GM12878 (cell line): ENCODE measurements around the gene MND1. TPM values are rescaled to one million over a fixed set of nuclear protein-coding genes. Genes with fewer than 3 reads are reported as not detected.

Source experiments
- ATAC-seq: fragments of 200-7000 bp; cut with Tn5 transposase; 3 replicates; pipeline ENCODE4 v1.9.1; 2020; ENCODE audit warnings: mild to moderate bottlenecking, moderate library complexity
- BruUV-seq: library from RNA; stranded (reverse); fragments of 400-500 nt; replicated peaks from 2 replicates; lab custom pipeline; 2021; lab: Mats Ljungman, UMichigan
- CTCF ChIA-PET: fragments of 300-600 bp; sonication (Branson Sonifier 250); formaldehyde crosslinking; extraction: SDS; loops from one replicate; lab custom pipeline; 2021; ENCODE audit warnings: inconsistent platforms; lab: Yijun Ruan, JAX
- POLR2A ChIA-PET: fragments of 350-600 bp; formaldehyde crosslinking; extraction: SDS; loops from one replicate; lab custom pipeline; 2021; ENCODE audit warnings: inconsistent platforms; lab: Charles Lee
- RAD21 ChIA-PET: fragments of 300-600 bp; sonication (Branson Sonifier 250); formaldehyde crosslinking; loops from one replicate; lab custom pipeline; 2023; ENCODE audit warnings: antibody characterized with exemption; ENCODE audit not compliant: unreplicated experiment; lab: Charles Lee
- SMC1A ChIA-PET: fragments of 300-600 bp; sonication (Branson Sonifier 250); formaldehyde crosslinking; loops from one replicate; lab custom pipeline; 2023; ENCODE audit not compliant: unreplicated experiment, uncharacterized antibody; lab: Charles Lee
- DNase-seq: peaks from one replicate; pipeline ENCODE4 v3.0.0-alpha.2; 2011; ENCODE audit warnings: low read depth, low spot score
- FAIRE-seq: peaks from 3 replicates; lab custom pipeline; 2011; peaks lifted over from hg19 to GRCh38; lab: Jason Lieb, UNC
- H2AFZ ChIP-seq: 2 replicates; pipeline ENCODE4 v1.6.0; 2011; ENCODE audit warnings: low read depth, low read length, control low read depth; ENCODE audit not compliant: control insufficient read depth
- H3K27ac ChIP-seq: 2 replicates; pipeline ENCODE4 v1.5.1; 2011; ENCODE audit warnings: control low read depth; ENCODE audit not compliant: control insufficient read depth, insufficient read depth
- H3K27me3 ChIP-seq, 2 experiments: replicated peaks in 1 of 2; 2 replicates each; pipeline versions ENCODE4 v1.6.0 to v1.6.1; 2011; ENCODE audit warnings: low read length in 1 of 2; ENCODE audit not compliant: control insufficient read depth in 2 of 2, insufficient read depth in 2 of 2
- H3K36me3 ChIP-seq, 2 experiments: 2 replicates each; pipeline ENCODE4 v1.5.1; 2011; ENCODE audit warnings: low read length in 1 of 2; ENCODE audit not compliant: control insufficient read depth in 2 of 2, insufficient read depth in 2 of 2
- H3K4me1 ChIP-seq: 2 replicates; pipeline ENCODE4 v1.6.1; 2011; ENCODE audit warnings: mild to moderate bottlenecking, low read length, moderate library complexity, mixed read lengths; ENCODE audit not compliant: control insufficient read depth, insufficient read depth
- H3K4me2 ChIP-seq: 2 replicates; pipeline ENCODE4 v1.6.0; 2011; ENCODE audit warnings: control low read depth; ENCODE audit not compliant: control insufficient read depth, insufficient read depth
- H3K4me3 ChIP-seq: fragments of 200-600 bp; sonication (generic); 2 replicates; pipeline ENCODE4 v1.5.1; 2016
- H3K79me2 ChIP-seq: 2 replicates; pipeline ENCODE4 v1.6.0; 2011; ENCODE audit warnings: low read length; ENCODE audit not compliant: control insufficient read depth, insufficient read depth
- H3K9ac ChIP-seq: 2 replicates; pipeline ENCODE4 v1.8.0; 2011; ENCODE audit warnings: low read length, control low read depth, mixed read lengths; ENCODE audit not compliant: control insufficient read depth, insufficient read depth
- H3K9me3 ChIP-seq: replicated peaks from 3 replicates; pipeline ENCODE4 v1.5.1; 2011; ENCODE audit warnings: mild to moderate bottlenecking, low read length; ENCODE audit not compliant: control insufficient read depth, insufficient read depth
- H4K20me1 ChIP-seq: 2 replicates; pipeline ENCODE4 v1.6.0; 2011; ENCODE audit not compliant: control insufficient read depth, insufficient read depth
- CREB1 ChIP-seq: IDR thresholded peaks from 2 replicates; pipeline ENCODE4 v1.6.1; 2012; ENCODE audit warnings: low read depth, mild to moderate bottlenecking, inconsistent platforms
- ELK1 ChIP-seq: IDR thresholded peaks from 2 replicates; pipeline ENCODE4 v1.6.1; 2012; ENCODE audit warnings: low read depth, low read length, improper control_type of control experiment
- IKZF2 ChIP-seq, 2 experiments: fragments of 450-650 bp; IDR thresholded peaks; 2 replicates each; pipeline ENCODE4 v1.6.1; 2017; ENCODE audit warnings: mild to moderate bottlenecking in 2 of 2, moderate library complexity in 2 of 2
- NFYA ChIP-seq: IDR thresholded peaks from 2 replicates; pipeline ENCODE4 v1.6.1; 2011; ENCODE audit warnings: low read depth, mild to moderate bottlenecking, low read length, improper control_type of control experiment, borderline replicate concordance
- PRDM15 ChIP-seq: fragments of 450-650 bp; formaldehyde crosslinking; IDR thresholded peaks from 2 replicates; pipeline ENCODE4 v1.4.0; 2020; ENCODE audit warnings: mild to moderate bottlenecking, moderate library complexity
- RBBP5 ChIP-seq: fragments of 200-600 bp; sonication (generic); conservative IDR thresholded peaks from 2 replicates; pipeline ENCODE4 v1.6.1; 2016
- RUNX3 ChIP-seq: IDR thresholded peaks from 2 replicates; pipeline ENCODE4 v1.6.1; 2012; ENCODE audit warnings: low read length, inconsistent platforms
- SKIL ChIP-seq: fragments of 450-650 bp; IDR thresholded peaks from 2 replicates; pipeline ENCODE4 v1.6.1; 2017; ENCODE audit warnings: mild to moderate bottlenecking, low read depth, inconsistent platforms; ENCODE audit not compliant: poor library complexity, severe bottlenecking
- SMAD5 ChIP-seq: IDR thresholded peaks from 2 replicates; pipeline ENCODE4 v1.6.1; 2016; ENCODE audit warnings: antibody characterized with exemption, low read depth
- SMC3 ChIP-seq: IDR thresholded peaks from 2 replicates; pipeline ENCODE4 v1.6.1; 2011; ENCODE audit warnings: low read length, improper control_type of control experiment, borderline replicate concordance
- SUPT20H ChIP-seq: IDR thresholded peaks from 2 replicates; pipeline ENCODE4 v1.6.1; 2011; ENCODE audit warnings: low read depth, mild to moderate bottlenecking, low read length, moderate library complexity, borderline replicate concordance; ENCODE audit not compliant: control insufficient read depth
- ZBTB11 ChIP-seq: fragments of 450-650 bp; formaldehyde crosslinking; IDR thresholded peaks from 2 replicates; pipeline ENCODE4 v1.5.0; 2022; ENCODE audit warnings: mild to moderate bottlenecking, missing genetic modification characterization
- ZSCAN29 ChIP-seq: fragments of 450-650 bp; IDR thresholded peaks from 2 replicates; pipeline ENCODE4 v1.6.1; 2017; ENCODE audit warnings: mild to moderate bottlenecking, moderate library complexity
- WGBS: methylation state at CpG from one replicate; pipeline ENCODE4 v1.1.6; 2016; ENCODE audit warnings: low lambda C conversion rate; ENCODE audit not compliant: insufficient replicate concordance, insufficient coverage; ENCODE audit errors: missing lambda C conversion rate; 5-methylcytosine and 5-hydroxymethylcytosine counted together
- in situ Hi-C: fragments of 300-500 bp; cut with MboI; formaldehyde crosslinking; loops from 9 replicates; pipeline ENCODE4 v1.14.3; 2018; ENCODE audit warnings: mixed read lengths
- intact Hi-C: fragments of 100-400 bp; cut with micrococcal nuclease; formaldehyde crosslinking; loops from one replicate; pipeline ENCODE4 v1.14.2; 2022; ENCODE audit not compliant: unreplicated experiment
- polyA plus RNA-seq, 11 experiments: library from polyadenylated mRNA; depleted of rRNA in 4 of 11; unstranded in 6 of 11; stranded (reverse) in 5 of 11; fragments of >200 nt; fragmentation: Nextera tagmentation in 4 of 11; fragmentation: Illumina TruSeq in 1 of 11; extraction: Ambion mirVana in 4 of 11; extraction: Trizol in 1 of 11; gene quantifications; 1 replicate in 1 of 11; 2 replicates in 10 of 11; pipeline versions ENCODE4 v1.2.1 to v1.2.3, GENCODE V29; 2011 to 2016; ENCODE audit warnings: inconsistent platforms in 2 of 11, missing spikeins in 2 of 11, low read depth in 1 of 11
- total RNA-seq, 4 experiments: library from RNA; depleted of rRNA in 3 of 4; stranded (reverse); fragments of >200 nt in 3 of 4; fragmentation: Illumina TruSeq in 1 of 4; extraction: Trizol in 1 of 4; gene quantifications; 2 replicates each; pipeline versions ENCODE4 v1.2.1 to v1.2.3, GENCODE V29; 2013 to 2021

Gene MND1
- total and polyA plus RNA-seq, 10 of the 15 experiments (the other 5 are each of a cell fraction or from before 2014, with no cell fraction given), result 17.7 to 58.1 (median 47.3) TPM

GRCh38 chr4:153452658-153453378 is 108.3 kb downstream of the MND1 start:
- Histone ChIP-seq H3K4me2 (no peak overlapping the region), H2AFZ (no peak overlapping the region), H3K4me1 (peaks cover 9% of the 10 kb centered on the region), H3K9ac (no peak overlapping the region), H3K36me3 (no peaks in the 10 kb centered on the region), H3K27me3 (no peaks in the 10 kb centered on the region), H3K9me3 (no peaks in the 10 kb centered on the region), H4K20me1 (no peaks in the 10 kb centered on the region), H3K79me2 (no peaks in the 10 kb centered on the region), H3K4me3 (no peak overlapping the region), H3K27ac (no peak overlapping the region)
- ChIA-PET SMC1A (interaction anchor here (1.7 kb wide), 1 partner anchor 12 kb away, joined by 7 read pairs; no protein-coding TSS in a partner anchor), CTCF (no interaction called here), POLR2A (no interaction called here), RAD21 (no interaction called here)
- FAIRE-seq (no peak), DNase-seq (no peak), ATAC-seq (no peak)
- intact Hi-C loops, result no loop called here
- BruUV-seq, result no TSS peak
- in situ Hi-C loops, result no loop called here
- WGBS, result 61% methylated on average over 1 of the region's 4 CpGs
- TF ChIP-seq SMAD5 (no peak), IKZF2 (IDR thresholded peaks at IDR 0.05) (no peak), ZSCAN29 (no peak), ELK1 (no peak), PRDM15 (CRISPR knock-in tag) (no peak), ZBTB11 (CRISPR knock-in tag) (no peak), NFYA (no peak), RUNX3 (no peak), SKIL (no peak), SMC3 (no peak), CREB1 (no peak), RBBP5 (no peak), SUPT20H (no peak)
